ENCODE results near the gene BCL7C.

DNA sequence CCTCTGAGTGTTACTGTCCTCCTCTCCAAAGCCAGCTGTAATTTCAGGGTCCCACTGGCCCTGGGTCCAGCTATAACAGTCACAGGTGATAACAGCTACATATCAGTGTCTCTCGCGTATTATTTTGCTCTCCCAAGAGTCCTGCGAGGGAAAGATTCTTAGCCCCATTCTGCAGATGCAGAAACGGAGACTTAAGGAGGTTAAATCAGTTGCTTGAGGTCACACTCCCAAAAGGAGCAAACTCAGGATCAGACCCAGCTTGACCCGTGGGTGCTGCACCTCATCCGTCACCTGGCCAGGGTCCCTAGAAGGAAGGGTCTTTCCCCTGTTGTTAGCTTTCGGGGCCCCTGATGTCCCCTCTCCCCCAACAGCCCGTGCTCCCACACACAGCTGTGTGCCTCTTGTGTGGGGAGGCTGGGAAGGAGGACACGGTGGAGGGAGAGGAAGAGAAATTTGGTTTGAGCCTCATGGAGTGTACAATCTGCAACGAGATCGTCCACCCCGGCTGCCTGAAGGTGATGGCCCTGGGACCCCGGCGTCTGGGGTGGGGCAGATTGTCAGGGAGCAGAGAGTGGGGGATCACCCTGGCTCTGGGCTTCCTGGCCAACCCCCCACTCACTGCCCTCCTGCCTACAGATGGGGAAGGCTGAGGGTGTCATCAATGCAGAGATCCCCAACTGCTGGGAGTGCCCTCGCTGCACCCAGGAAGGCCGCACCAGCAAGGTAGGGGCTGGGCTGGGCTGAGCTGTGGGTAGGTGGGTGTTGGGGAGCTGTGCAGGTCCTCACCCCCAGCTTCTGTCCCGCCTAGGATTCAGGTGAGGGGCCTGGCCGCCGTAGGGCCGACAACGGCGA is 33.3 kb upstream of the BCL7C start:
- TF ChIP-seq, protein P1, sequence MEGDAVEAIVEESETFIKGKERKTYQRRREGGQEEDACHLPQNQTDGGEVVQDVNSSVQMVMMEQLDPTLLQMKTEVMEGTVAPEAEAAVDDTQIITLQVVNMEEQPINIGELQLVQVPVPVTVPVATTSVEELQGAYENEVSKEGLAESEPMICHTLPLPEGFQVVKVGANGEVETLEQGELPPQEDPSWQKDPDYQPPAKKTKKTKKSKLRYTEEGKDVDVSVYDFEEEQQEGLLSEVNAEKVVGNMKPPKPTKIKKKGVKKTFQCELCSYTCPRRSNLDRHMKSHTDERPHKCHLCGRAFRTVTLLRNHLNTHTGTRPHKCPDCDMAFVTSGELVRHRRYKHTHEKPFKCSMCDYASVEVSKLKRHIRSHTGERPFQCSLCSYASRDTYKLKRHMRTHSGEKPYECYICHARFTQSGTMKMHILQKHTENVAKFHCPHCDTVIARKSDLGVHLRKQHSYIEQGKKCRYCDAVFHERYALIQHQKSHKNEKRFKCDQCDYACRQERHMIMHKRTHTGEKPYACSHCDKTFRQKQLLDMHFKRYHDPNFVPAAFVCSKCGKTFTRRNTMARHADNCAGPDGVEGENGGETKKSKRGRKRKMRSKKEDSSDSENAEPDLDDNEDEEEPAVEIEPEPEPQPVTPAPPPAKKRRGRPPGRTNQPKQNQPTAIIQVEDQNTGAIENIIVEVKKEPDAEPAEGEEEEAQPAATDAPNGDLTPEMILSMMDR (IDR thresholded peaks at IDR 0.05) = no peak
- TF ChIP-seq EP300 (IDR thresholded peaks at IDR 0.05) (no peak), POLR2A (IDR thresholded peaks at IDR 0.05) (no peak), POLR2AphosphoS5 (IDR thresholded peaks at IDR 0.05) (no peak)
